Effector CD8-positive, alpha-beta T cell (primary cell): ENCODE data around the gene IRF2BP2.

Experiments used
- DNase-seq: peaks from one replicate; lab custom pipeline; 2025; lab: John Stamatoyannopoulos, UW

IRF2BP2 gene

GRCh38 chr1:234634387-234634786, 24.4 kb upstream of the IRF2BP2 start:
- no peak for DNase-seq

DNA sequence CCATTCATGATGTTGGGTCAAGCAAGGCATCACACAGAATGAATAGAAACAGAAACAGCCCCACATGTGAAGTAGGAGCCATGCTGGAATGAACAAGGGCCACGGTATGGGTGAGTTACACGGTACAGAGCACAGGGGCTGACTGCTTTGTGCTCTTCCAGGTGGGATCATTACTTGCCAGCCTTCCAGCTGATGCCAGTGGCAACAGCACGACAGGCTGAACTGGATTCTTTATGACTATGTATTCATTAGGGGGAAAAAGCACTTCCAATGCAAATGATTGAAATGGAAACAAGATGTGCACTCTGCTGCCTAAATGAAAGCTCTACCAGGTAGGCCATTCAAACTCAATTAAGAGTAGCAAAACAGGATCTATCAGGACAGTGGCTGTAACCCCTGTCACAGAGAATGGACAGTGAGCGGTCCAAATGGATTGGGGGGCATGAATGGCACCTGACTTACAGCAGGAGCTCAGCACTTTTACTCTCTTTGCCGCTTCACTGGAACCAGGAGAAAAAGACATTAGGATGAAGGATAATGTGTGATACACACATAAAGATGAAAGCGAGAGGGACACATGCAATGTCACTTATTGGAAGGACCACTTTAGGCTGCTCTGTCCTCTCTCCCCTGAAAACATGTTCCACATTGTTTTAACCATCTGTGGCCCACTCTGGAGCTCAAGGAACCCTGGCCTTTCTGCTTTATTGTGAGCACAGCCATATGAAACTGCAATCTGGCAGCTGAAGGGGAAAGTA, 23.4 kb upstream of the IRF2BP2 start:
- DNase-seq: no peak

- no peak for DNase-seq
Observed at GRCh38 chr1:234632225-234632624, 22.2 kb upstream of the IRF2BP2 start.

DNA sequence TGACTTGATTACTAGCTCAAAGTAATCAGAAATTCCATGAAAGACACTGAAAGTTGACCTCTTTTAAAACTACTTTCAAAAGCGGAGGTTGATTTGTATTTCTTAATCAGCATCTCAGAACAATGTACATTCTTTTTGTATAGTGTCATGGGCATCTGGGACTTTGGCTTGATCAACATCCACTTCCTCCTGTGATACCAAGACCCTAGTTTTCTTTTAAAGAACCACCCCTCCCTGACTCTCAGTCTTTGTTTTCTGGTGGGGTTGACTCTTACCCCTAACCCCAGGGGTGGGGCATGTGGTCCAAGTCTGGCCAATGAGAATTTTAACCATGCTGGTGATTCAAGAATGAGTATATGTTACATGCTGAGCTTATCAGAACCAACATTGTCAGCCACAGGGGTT, 21.7 kb upstream of the IRF2BP2 start:
- no peak for DNase-seq

DNA sequence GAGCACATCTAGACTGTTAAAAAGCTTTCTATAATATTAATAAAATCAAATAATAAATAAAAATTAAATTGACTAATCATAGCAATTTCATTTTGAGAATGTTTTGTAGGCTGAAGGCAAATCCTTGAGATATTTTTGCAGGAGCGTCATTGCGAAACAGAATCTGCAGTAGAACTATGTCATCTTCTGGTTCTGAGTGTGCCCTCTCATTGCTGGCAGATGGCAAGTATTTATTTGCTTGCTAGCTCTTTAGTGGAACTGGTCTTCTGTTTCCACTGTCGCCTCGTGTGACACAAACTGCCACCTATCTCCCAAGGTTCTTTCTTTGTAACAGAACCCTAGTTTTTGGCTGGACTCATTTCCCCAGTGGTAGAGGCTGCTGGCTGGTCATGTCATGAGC, 19.0 kb upstream of the IRF2BP2 start:
- no peak for DNase-seq

- DNase-seq: no peak
Observed at GRCh38 chr1:234628089-234628488, 18.1 kb upstream of the IRF2BP2 start.

DNA sequence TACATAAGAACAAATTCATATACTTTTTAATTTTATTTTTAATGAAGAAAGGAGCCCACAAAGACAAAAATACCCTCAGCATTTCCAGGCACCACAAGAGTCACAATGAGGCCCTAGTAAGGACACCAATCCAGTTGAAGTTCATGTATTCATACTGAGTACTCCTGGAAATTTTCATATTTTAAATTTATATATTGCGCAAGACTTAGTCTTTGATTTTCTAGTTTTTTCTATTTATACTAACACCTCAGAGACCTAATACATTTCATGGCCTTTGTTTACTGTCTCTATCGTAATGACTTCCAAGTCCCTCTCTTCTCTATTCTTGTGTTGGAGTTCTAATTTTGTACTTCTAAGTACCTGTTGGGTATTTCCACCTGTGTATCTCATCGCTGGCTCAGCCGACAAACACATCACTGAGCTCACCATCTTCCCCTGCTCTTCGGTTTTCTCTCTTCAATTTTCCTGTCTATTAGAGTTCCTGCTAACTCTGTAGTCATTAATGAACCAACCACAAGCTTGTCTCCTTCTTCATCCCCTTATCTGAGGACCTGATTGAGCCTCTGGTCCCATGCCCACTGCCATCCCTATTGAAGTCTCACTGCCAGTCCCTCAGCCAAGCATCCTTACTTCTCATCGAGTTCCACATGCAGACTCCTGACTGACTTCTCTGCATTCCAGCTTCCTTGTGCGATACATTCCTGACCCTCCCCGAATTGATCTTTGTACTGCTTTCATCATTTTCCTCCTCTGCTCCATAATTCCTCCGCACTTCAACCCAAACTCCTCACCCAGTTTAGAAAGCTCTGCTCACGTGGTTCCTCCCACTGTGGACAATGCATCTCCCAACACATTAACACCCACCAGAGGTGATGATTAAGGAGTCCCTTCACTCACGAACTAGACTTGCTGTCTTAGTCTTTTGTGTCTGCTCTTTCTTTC, 17.3 kb upstream of the IRF2BP2 start:
- no peak for DNase-seq

DNA sequence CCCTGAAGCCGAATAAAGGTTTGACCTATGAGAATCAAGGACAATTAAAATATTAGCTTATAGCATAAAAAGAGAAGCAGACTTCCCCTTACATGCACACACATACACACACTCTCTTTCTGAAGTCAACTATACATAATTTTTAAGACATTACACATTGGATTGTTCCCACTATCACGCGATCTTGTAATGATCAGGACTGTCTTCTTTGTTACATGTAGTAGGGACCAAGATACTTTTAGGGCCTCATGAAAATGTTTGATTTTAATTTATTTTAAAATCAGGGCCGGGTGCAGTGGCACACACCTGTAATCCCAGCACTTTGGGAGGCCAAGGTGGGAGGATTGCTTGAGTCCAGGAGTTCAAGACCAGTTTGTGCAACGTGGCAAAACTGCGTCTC, 16.4 kb upstream of the IRF2BP2 start:
- no peak for DNase-seq

- no peak for DNase-seq
Observed at GRCh38 chr1:234624724-234625117, 14.7 kb upstream of the IRF2BP2 start.

- no peak for DNase-seq
Observed at GRCh38 chr1:234621657-234622335, 11.8 kb upstream of the IRF2BP2 start.

- no peak for DNase-seq
Observed at GRCh38 chr1:234621127-234621468, 11.1 kb upstream of the IRF2BP2 start.

DNA sequence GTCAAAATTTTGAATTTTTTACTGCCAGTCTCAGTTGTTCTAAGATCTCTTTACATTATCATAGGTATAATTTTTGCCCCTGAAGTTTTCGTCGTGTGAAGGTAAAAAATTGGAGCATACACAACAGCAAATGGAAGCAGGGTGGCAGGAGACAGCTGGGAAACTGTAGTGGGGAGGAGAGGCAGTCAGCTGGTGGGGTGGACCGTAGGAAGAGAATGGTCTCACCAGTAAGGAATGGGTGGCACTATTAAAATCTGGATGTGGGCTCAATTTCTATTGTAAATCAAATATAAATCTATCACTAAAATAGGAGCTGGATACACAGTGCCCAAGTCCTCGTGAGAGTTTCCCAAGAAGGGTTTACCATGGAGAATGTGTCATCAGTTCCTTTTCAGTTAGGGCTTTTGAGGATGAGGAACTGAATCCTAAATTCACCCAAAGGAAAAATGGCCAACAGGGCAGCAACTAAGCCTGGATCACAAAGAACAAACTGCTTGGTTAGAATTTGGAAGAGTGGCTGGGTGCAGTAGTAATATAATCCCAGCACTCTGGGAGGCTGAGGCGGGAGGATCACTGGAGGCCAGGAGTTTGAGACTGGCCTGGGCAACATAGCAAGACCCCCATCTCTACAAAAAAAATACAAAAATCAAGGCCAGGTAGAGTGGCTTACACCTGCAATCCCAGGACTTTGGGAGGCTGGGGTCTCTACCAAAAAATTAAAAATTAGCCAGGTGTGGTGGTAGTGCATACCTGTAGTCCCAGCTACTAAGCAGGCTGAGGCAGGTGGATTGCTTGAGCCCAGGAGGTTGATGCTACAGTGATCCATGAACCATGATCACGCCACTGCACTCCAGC, 10.5 kb upstream of the IRF2BP2 start:
- no peak for DNase-seq

- DNase-seq: no peak
Observed at GRCh38 chr1:234619794-234620247, 9.8 kb upstream of the IRF2BP2 start.

GRCh38 chr1:234619071-234619480, 9.1 kb upstream of the IRF2BP2 start:
- no peak for DNase-seq

- no peak for DNase-seq
Observed at GRCh38 chr1:234618737-234619049, 8.7 kb upstream of the IRF2BP2 start.

- DNase-seq: no peak
Observed at GRCh38 chr1:234617986-234618736, 8.2 kb upstream of the IRF2BP2 start.

DNA sequence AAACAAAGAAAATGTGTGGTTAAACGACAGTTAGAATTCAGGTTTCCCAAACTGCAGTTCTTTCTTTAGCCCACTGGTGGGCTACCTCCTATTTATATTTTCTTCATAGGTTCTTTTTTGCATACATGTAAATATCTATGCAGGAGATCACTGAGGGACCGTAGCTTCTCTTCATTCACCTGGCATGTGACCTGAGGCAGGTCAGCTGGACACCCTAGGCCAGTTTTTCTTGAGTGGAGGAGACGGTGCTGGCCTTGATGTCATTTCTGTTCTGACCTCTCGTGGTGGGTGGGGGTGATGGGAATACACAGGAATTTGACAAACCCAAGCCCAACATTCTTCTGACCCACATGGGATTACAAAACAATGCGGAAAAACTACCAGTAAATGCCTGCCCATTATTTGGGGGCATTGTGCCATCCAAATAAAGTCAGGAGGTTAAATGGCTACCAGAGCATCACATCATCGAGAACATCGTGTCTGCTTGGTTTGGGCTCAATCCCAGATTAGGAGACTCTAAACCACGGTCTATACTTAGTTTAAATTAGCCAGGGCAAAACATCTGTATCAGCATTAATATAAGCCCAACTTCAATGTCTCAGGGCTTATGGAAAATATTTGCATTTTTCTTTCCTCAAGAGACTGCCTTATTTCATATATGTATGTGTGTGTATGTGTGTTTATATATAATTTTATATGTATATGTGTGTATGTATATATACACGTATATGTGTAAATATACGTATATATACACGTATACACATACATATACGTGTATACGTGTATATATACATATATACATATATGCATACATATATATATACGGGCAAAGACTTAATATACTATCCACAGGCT, 7.4 kb upstream of the IRF2BP2 start:
- no peak for DNase-seq

DNA sequence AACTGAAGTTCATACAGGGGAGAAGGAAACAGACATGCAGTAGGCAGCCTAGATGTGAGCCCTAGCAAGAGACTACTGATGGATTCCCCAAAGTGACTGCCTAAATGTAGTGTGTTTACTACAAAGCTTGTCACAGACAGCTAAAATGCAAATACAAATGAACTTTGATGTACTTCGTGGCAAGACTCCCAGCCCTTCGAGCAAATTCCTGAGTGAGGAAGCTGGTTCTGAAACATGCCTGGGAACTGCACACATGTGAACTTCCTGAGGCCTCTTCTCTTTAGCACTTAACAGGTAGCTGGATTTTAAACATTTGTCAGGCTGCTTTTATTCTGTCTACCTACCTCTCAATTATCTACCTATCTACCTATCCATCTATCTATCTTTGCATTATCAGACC, 6.7 kb upstream of the IRF2BP2 start:
- DNase-seq: no peak

- no peak for DNase-seq
Observed at GRCh38 chr1:234614081-234614489, 4.1 kb upstream of the IRF2BP2 start.
